ENCODE results near the gene TGIF1. TPM values are rescaled to one million over a fixed set of nuclear protein-coding genes. Genes with fewer than 3 reads are reported as not detected.
A peak's percentile ranks its signal among the peaks of the same experiment; 100 is the strongest.

TGIF1 gene
- total RNA-seq, 1 donor from 2014 or later, result 114 TPM

- peak; percentile 56 for DNase-seq (ENCODE audit: low spot score)
Observed at GRCh38 chr18:3481696-3482210, 31.8 kb downstream of the TGIF1 start.

GRCh38 chr18:3482258-3482657 is 32.3 kb downstream of the TGIF1 start:
- DNase-seq (ENCODE audit: low spot score), result no peak

- no peak for DNase-seq (ENCODE audit: low spot score)
Observed at GRCh38 chr18:3485153-3486149, 35.5 kb downstream of the TGIF1 start.

- DNase-seq (ENCODE audit: low spot score), result no peak
Observed at GRCh38 chr18:3486512-3486911, 36.5 kb downstream of the TGIF1 start.

GRCh38 chr18:3489462-3489861 is 39.5 kb downstream of the TGIF1 start:
- no peak for DNase-seq (ENCODE audit: low spot score)

- no peak for DNase-seq (ENCODE audit: low spot score)
Observed at GRCh38 chr18:3491981-3492555, 42.1 kb downstream of the TGIF1 start.

DNA sequence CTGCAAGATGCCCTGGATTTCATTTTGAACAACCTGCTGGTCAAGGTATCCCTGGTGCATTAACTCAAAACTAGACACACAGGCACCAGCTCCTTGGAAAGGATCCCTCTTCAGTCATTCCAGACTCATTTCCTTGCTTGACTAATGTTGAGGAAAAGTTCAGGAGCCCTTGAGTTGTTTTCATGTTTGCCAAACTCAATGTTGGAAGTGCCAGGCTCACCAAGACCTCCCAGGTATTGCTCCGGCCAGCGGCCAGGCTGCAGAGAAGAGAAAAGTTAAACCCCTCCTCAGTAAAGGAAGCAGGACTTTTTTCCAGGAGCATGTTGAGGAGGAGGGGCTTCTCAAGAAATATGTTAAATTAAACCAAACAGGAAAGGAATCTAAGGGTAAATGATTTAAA is 42.7 kb downstream of the TGIF1 start:
- DNase-seq (ENCODE audit: low spot score), result no peak

DNA sequence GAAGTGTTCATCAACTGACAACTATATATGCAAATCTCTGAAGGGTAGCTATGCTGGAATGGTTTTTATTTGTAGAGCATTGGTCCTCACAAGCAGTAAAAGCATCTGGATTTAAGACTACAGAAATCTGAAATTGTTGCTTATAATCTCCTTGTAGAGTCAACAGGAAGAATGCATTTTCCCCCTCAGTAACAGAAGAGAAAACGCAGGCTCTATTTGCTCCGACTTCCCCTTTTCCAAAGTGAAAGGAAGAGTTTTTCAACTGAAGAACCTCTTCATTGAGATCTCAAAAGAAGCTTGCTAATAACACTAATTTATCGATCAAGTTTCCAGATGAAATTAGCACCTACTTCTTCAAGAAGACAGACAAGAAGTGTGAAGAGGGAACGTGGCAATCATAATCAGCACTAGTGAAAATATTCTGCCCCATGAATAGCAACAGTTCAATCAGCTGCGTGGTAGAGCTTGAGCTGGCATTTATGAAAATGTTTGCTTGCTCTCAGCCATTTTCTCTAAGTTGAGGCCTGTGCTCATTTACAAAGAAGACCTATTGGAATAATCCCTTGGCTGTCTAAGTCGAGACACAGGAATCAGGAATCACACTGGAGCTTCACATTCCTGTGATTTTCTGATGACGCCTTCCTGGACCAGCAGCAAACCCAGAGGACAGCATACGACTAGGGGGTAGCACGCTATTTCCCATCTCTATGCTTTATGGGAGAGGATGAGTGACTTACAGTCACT is 43.7 kb downstream of the TGIF1 start:
- DNase-seq (ENCODE audit: low spot score), result no peak

- no peak for DNase-seq (ENCODE audit: low spot score)
Observed at GRCh38 chr18:3494245-3494526, 44.2 kb downstream of the TGIF1 start.

DNA sequence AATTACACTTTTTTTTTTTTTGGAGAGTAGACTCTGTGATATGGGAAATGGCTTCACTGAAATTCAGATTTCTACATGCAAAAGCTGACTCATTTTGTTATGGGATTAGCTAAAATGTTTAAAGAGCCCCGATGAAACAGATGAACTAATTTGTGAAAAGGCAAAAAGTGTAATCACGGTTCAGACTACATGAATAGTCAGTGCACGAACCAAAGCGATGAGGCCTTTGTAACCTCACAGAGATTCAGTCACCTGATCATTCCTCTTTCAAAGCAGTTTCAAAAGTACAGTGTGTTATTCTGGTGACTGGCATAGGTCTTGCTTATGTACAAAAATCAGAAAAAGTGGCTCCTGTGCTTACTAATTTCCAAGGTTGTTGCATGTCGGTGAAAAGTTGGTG is 44.6 kb downstream of the TGIF1 start:
- DNase-seq (ENCODE audit: low spot score), result no peak

GRCh38 chr18:3495691-3496430 is 45.9 kb downstream of the TGIF1 start:
- DNase-seq (ENCODE audit: low spot score), result no peak

DNA sequence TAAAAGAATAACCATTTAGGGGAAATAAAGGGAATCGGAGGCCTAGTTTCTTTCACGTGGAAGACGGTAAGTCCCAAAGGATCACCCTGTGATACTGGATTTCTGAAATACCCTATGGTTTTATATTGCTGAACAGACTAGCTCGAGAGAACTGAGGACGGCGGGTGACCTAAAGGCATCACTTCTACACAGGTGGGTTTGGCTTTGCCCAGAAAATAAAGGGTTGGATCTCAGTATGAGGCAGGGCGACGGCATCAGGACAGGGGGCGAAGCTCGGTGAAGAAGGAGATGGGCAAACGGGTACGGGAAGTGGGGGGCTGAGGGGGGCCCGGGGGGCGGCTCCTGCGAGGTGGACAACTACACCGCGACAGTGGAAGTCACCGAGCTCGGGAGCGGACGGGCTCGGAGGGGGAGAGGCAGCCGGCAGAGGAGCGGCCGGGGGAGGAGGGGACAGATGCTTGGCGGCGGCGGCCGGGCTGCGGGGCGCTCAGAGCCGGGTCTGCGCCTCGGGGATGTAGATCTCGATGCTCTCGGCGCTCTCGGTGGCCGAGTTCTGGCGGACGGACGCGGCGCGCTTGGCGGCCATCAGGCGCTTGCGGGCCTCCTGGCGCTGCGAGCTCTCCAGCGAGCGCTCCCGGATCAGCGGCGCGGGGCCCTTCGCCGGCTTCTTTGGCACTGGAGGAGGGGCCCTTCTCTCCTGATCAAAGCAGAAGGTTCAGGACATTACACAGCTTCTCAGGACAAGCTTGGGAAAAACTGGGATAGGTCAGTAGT is 48.9 kb downstream of the TGIF1 start:
- peak; percentile 26 for DNase-seq (ENCODE audit: low spot score)

DNA sequence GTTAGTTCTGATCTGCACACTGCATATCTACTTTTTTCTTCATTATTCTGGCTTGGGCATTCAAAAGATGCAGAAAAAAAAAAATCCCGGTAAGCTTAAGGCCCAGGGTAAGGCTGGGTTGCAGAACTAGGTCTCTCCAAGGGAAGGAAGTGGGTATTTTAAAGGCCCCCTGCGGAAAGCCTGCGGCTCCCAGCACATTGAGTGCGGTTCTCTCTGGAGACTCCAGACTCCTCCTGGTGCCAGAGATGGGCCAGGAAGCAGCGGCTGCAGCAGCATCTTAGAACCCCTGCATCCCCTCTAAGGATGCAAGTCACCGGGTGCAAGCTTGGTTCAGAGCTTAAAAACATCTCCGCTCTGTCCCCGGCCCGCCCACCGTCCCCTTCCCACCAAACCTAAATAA is 49.5 kb downstream of the TGIF1 start:
- DNase-seq (ENCODE audit: low spot score), result peak; percentile 2

- DNase-seq (ENCODE audit: low spot score), result no peak
Observed at GRCh38 chr18:3500016-3500415, 50.0 kb downstream of the TGIF1 start.

DNA sequence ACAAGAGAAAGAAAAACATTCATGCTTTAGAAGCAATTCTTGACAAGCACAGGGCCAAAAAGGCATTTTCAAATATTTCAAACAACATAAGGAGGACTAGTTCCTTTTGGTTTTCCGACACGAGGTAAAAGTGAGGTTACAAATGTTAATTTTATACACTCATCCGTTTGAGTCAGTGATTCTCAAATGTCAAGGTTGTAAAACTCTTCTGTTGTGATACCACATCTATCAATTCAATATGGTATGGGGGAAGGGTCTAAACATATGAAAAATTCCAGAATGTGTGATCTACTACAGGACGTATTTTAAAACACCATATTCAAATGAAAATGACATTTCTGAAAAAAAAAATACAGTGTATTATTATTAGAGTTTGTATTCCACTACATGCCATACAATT is 52.7 kb downstream of the TGIF1 start:
- DNase-seq (ENCODE audit: low spot score), result no peak

- DNase-seq (ENCODE audit: low spot score), result no peak
Observed at GRCh38 chr18:3504637-3505036, 54.7 kb downstream of the TGIF1 start.

GRCh38 chr18:3508576-3509549 is 58.9 kb downstream of the TGIF1 start:
- DNase-seq (ENCODE audit: low spot score), result no peak
